Activated CD8-positive, alpha-beta memory T cell treated with anti-CD3 and anti-CD28 coated beads for 36 hours (primary cell): ENCODE measurements around the gene KBTBD13. TPM values are rescaled to one million over a fixed set of nuclear protein-coding genes. Genes with fewer than 3 reads are reported as not detected.

Source experiments
- total RNA-seq, 2 experiments: library from RNA; stranded (reverse); gene quantifications; one replicate each; pipeline ENCODE4 v1.2.3, GENCODE V29; 2021

The KBTBD13 gene
- total RNA-seq, 2 experiments from 2014 or later, result not detected

Other genes starting within 250 kb of the KBTBD13 start
- 10 to 100 TPM; 12.8 to 13.9 TPM for gene PLEKHO2, start 234.8 kb upstream of the KBTBD13 start, total RNA-seq
- 1 to 10 TPM; 2.2 to 2.3 TPM for gene ANKDD1A, start 164.8 kb upstream of the KBTBD13 start, total RNA-seq
- gene SPG21, start 86.8 kb upstream of the KBTBD13 start, total RNA-seq, result 10 to 100 TPM; 69.4 to 69.6 TPM
- 10 to 100 TPM; 24.8 to 27.1 TPM for gene MTFMT, start 47.1 kb upstream of the KBTBD13 start, total RNA-seq
- gene SLC51B, start 31.4 kb upstream of the KBTBD13 start, total RNA-seq, result not detected
- not detected for gene RASL12, start 8.8 kb upstream of the KBTBD13 start, total RNA-seq
- 1 to 10 TPM; 2.8 to 2.9 TPM for gene UBAP1L, start 38.5 kb downstream of the KBTBD13 start, total RNA-seq
- 10 to 100 TPM; 38.3 to 39.4 TPM for gene PDCD7, start 57.1 kb downstream of the KBTBD13 start, total RNA-seq
- gene CLPX, start 108.6 kb downstream of the KBTBD13 start, total RNA-seq, result 10 to 100 TPM; 62.8 to 67.6 TPM
- under 1 TPM in 1 of 2 experiments, not detected in 1; 0.04 TPM for gene CILP, start 134.7 kb downstream of the KBTBD13 start, total RNA-seq
- 10 to 100 TPM; 11.3 to 12.5 TPM for gene PARP16, start 210.1 kb downstream of the KBTBD13 start, total RNA-seq
- not detected for gene RNU5A-1, start 219.3 kb downstream of the KBTBD13 start, total RNA-seq
- gene RNU5B-1, start 227.9 kb downstream of the KBTBD13 start, total RNA-seq, result not detected